K562 (cell line): ENCODE measurements around the gene HAUS3. TPM values are rescaled to one million over a fixed set of nuclear protein-coding genes. Genes with fewer than 3 reads are reported as not detected.
A peak's percentile ranks its signal among the peaks of the same experiment; 100 is the strongest.

Experiments used
- BCOR ChIP-seq: fragments of 450-650 bp; IDR thresholded peaks from 2 replicates; pipeline ENCODE4 v1.6.1; 2016
- BHLHE40 ChIP-seq: IDR thresholded peaks from 2 replicates; pipeline ENCODE4 v1.6.1; 2011; ENCODE audit warnings: low read length, improper control_type of control experiment
- DPF2 ChIP-seq: fragments of 450-650 bp; IDR thresholded peaks from 2 replicates; pipeline ENCODE4 v1.6.1; 2016
- ETS2 ChIP-seq: IDR thresholded peaks from 2 replicates; pipeline ENCODE4 v1.6.1; 2016; ENCODE audit warnings: borderline replicate concordance, missing genetic modification characterization, mild to moderate bottlenecking, moderate library complexity, missing compliant biosample characterization; ENCODE audit not compliant: poor library complexity, severe bottlenecking
- HDAC6 ChIP-seq: IDR thresholded peaks from 2 replicates; pipeline ENCODE4 v1.6.1; 2012; ENCODE audit warnings: low read depth, mild to moderate bottlenecking, control low read depth, inconsistent platforms, low read length, moderate library complexity
- HLTF ChIP-seq: fragments of 450-650 bp; IDR thresholded peaks from 2 replicates; pipeline ENCODE4 v1.6.1; 2016
- MYC ChIP-seq, 2 experiments: fragments of 250-450 bp in 1 of 2; sonication (Bioruptor Pico) in 1 of 2; IDR thresholded peaks; 2 replicates each; pipeline versions ENCODE4 v1.5.1 to v1.6.1; 2012 to 2021; ENCODE audit warnings: low read depth in 2 of 2, borderline replicate concordance in 1 of 2, improper control_type of control experiment in 1 of 2, low read length in 1 of 2, mild to moderate bottlenecking in 1 of 2, moderate library complexity in 1 of 2
- POLR2H ChIP-seq: IDR thresholded peaks from 2 replicates; pipeline ENCODE4 v1.6.1; 2016; ENCODE audit warnings: missing genetic modification characterization, low read depth, mild to moderate bottlenecking, control low read depth, missing compliant biosample characterization, moderate library complexity
- SMARCA4 ChIP-seq: fragments of 450-650 bp; IDR thresholded peaks from 2 replicates; pipeline ENCODE4 v1.6.1; 2016
- SOX6 ChIP-seq: fragments of 450-650 bp; IDR thresholded peaks from 2 replicates; pipeline ENCODE4 v1.6.1; 2014; ENCODE audit warnings: mild to moderate bottlenecking
- TAF9B ChIP-seq: fragments of 450-650 bp; IDR thresholded peaks from 2 replicates; pipeline ENCODE4 v1.6.1; 2018; ENCODE audit warnings: mild to moderate bottlenecking; ENCODE audit not compliant: partially characterized antibody
- ZFX ChIP-seq: sonication (generic); formaldehyde crosslinking; IDR thresholded peaks from 2 replicates; pipeline ENCODE4 v1.8.0; 2022; ENCODE audit warnings: mild to moderate bottlenecking, missing genetic modification reagents, moderate library complexity
- ZNF184 ChIP-seq: sonication (generic); formaldehyde crosslinking; IDR thresholded peaks from 2 replicates; pipeline ENCODE4 v1.5.0; 2020; ENCODE audit warnings: missing genetic modification reagents
- ZNF274 ChIP-seq: IDR thresholded peaks from 2 replicates; pipeline ENCODE4 v1.6.1; 2011; ENCODE audit warnings: low read depth, mild to moderate bottlenecking, low read length, moderate library complexity, borderline replicate concordance
- ZNF398 ChIP-seq: fragments of 250-450 bp; sonication (Bioruptor Pico); IDR thresholded peaks from 2 replicates; pipeline ENCODE4 v1.8.0; 2021; ENCODE audit warnings: moderate library complexity, mild to moderate bottlenecking, inconsistent platforms
- ZNF77 ChIP-seq: fragments of 250-450 bp; sonication (Bioruptor Pico); IDR thresholded peaks from 2 replicates; pipeline ENCODE4 v1.5.0; 2020
- polyA plus RNA-seq, 8 experiments: library from polyadenylated mRNA; depleted of rRNA in 4 of 8; stranded (reverse) in 5 of 8; unstranded in 3 of 8; fragments of >200 nt; fragmentation: Nextera tagmentation in 2 of 8; fragmentation: Illumina TruSeq in 1 of 8; extraction: Ambion mirVana in 2 of 8; extraction: Trizol in 1 of 8; gene quantifications; 2 replicates each; pipeline versions ENCODE4 v1.2.1 to v1.2.3, GENCODE V29; 2011 to 2014; ENCODE audit warnings: inconsistent platforms in 1 of 8, missing spikeins in 1 of 8
- total RNA-seq, 7 experiments: library from RNA; depleted of rRNA in 6 of 7; stranded (reverse); fragments of >200 nt in 6 of 7; fragmentation: Illumina TruSeq in 2 of 7; extraction: Trizol in 2 of 7; gene quantifications; 2 replicates each; pipeline versions ENCODE4 v1.2.1 to v1.2.3, GENCODE V29; 2011 to 2021; ENCODE audit warnings: low replicate concordance in 1 of 7
- TF ChIP-seq, protein P1 (sequence below): fragments of 450-650 bp; IDR thresholded peaks from 2 replicates; pipeline ENCODE4 v1.6.1; 2017; ENCODE audit warnings: mild to moderate bottlenecking, moderate library complexity
- TF ChIP-seq, protein P2 (sequence below): fragments of 450-650 bp; formaldehyde crosslinking; IDR thresholded peaks from 2 replicates; pipeline ENCODE4 v1.4.0; 2020; ENCODE audit warnings: mild to moderate bottlenecking, mixed read lengths
- TF ChIP-seq, protein P3 (sequence below): sonication (generic); formaldehyde crosslinking; IDR thresholded peaks from 2 replicates; pipeline ENCODE4 v1.8.1; 2023; ENCODE audit warnings: missing genetic modification reagents, mild to moderate bottlenecking, borderline replicate concordance

HAUS3 gene
- total and polyA plus RNA-seq, 9 of the 15 experiments (the other 6 are each of a cell fraction or from before 2014, with no cell fraction given) = 8.9 to 25.7 (median 21.5) TPM

DNA sequence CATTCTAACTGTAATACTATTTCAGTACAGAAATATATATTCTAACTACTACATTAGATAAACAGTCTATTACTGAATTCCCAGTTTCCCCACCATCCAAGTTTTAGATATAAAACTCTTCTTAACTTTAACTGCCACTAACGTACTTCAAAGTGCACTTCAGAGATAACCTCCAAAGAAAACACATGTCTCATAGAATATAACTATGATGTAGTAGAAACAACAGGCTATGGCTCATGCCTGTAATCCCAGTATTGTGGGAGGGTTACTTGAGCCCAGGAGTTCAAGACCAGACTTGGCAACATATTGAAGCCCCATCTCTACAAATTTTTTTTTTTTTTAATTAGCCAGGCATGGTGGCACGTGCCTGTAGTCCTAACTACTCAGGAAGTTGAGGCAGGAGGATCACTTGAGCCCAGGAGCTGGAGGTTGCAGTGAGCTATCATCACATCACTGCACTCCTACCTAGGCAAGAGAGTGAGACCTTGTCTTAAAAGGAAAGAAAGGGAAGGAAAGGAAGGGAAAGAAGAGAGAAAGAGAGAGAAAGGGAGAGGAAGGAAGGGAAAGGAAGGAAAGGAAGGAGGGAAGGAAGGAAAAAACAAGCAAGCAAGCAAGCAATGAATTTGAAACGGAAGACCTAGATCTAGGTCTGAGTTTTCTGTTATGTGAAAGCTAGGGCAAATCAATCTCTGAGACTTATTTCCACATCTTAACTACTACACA is 4.8 kb downstream of the HAUS3 start (continued):
- TF ChIP-seq, protein P1, sequence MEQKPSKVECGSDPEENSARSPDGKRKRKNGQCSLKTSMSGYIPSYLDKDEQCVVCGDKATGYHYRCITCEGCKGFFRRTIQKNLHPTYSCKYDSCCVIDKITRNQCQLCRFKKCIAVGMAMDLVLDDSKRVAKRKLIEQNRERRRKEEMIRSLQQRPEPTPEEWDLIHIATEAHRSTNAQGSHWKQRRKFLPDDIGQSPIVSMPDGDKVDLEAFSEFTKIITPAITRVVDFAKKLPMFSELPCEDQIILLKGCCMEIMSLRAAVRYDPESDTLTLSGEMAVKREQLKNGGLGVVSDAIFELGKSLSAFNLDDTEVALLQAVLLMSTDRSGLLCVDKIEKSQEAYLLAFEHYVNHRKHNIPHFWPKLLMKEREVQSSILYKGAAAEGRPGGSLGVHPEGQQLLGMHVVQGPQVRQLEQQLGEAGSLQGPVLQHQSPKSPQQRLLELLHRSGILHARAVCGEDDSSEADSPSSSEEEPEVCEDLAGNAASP = no peak
- TF ChIP-seq, protein P2, sequence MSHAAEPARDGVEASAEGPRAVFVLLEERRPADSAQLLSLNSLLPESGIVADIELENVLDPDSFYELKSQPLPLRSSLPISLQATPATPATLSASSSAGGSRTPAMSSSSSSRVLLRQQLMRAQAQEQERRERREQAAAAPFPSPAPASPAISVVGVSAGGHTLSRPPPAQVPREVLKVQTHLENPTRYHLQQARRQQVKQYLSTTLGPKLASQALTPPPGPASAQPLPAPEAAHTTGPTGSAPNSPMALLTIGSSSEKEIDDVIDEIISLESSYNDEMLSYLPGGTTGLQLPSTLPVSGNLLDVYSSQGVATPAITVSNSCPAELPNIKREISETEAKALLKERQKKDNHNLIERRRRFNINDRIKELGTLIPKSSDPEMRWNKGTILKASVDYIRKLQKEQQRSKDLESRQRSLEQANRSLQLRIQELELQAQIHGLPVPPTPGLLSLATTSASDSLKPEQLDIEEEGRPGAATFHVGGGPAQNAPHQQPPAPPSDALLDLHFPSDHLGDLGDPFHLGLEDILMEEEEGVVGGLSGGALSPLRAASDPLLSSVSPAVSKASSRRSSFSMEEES (CRISPR knock-in tag) = no peak
- no peak for TF ChIP-seq ZNF398 (CRISPR knock-in tag)
- no peak for TF ChIP-seq TAF9B
- no peak for TF ChIP-seq HDAC6
- 0 out of 2 replicates have a peak, but pooled peaks have one; percentile 24 for TF ChIP-seq BCOR
- no peak for TF ChIP-seq SOX6
- TF ChIP-seq MYC (IDR thresholded peaks at IDR 0.05; ENCODE audit: low read depth, low read length) = 0 out of 2 replicates have a peak, but pooled peaks have one; percentile 5
- no peak for TF ChIP-seq MYC (CRISPR knock-in tag; IDR thresholded peaks at IDR 0.05; ENCODE audit: borderline replicate concordance, low read depth)
- TF ChIP-seq POLR2H = no peak
- peak; percentile 23; the same call in 1 of the 2 replicates for TF ChIP-seq BHLHE40
- peak; percentile 33; the same call in 1 of the 2 replicates for TF ChIP-seq SMARCA4
- no peak for TF ChIP-seq ZNF77
- TF ChIP-seq ZNF184 (CRISPR knock-in tag) = no peak
- TF ChIP-seq, protein P3, sequence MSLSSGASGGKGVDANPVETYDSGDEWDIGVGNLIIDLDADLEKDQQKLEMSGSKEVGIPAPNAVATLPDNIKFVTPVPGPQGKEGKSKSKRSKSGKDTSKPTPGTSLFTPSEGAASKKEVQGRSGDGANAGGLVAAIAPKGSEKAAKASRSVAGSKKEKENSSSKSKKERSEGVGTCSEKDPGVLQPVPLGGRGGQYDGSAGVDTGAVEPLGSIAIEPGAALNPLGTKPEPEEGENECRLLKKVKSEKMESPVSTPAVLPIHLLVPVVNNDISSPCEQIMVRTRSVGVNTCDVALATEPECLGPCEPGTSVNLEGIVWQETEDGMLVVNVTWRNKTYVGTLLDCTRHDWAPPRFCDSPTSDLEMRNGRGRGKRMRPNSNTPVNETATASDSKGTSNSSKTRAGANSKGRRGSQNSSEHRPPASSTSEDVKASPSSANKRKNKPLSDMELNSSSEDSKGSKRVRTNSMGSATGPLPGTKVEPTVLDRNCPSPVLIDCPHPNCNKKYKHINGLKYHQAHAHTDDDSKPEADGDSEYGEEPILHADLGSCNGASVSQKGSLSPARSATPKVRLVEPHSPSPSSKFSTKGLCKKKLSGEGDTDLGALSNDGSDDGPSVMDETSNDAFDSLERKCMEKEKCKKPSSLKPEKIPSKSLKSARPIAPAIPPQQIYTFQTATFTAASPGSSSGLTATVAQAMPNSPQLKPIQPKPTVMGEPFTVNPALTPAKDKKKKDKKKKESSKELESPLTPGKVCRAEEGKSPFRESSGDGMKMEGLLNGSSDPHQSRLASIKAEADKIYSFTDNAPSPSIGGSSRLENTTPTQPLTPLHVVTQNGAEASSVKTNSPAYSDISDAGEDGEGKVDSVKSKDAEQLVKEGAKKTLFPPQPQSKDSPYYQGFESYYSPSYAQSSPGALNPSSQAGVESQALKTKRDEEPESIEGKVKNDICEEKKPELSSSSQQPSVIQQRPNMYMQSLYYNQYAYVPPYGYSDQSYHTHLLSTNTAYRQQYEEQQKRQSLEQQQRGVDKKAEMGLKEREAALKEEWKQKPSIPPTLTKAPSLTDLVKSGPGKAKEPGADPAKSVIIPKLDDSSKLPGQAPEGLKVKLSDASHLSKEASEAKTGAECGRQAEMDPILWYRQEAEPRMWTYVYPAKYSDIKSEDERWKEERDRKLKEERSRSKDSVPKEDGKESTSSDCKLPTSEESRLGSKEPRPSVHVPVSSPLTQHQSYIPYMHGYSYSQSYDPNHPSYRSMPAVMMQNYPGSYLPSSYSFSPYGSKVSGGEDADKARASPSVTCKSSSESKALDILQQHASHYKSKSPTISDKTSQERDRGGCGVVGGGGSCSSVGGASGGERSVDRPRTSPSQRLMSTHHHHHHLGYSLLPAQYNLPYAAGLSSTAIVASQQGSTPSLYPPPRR (CRISPR knock-in tag) = no peak
- TF ChIP-seq ZNF274 = no peak
- no peak for TF ChIP-seq ZFX (CRISPR knock-in tag)
- no peak for TF ChIP-seq ETS2
- TF ChIP-seq DPF2 = peak; percentile 37; the same call in 1 of the 2 replicates
- TF ChIP-seq HLTF = peak; percentile 70; the same call in 1 of the 2 replicates
